Mesendoderm (in vitro differentiated cells): ENCODE data around the gene CCDC86.
"Not testable (repeated sequence)": the region's sequence is repeated elsewhere in the genome, so short reads cannot be mapped to it uniquely, and the experiment has no call there.

Source experiments
- DNase-seq: peaks from one replicate; pipeline ENCODE4 v3.0.0; 2013
- H2AK5ac ChIP-seq: 2 replicates; pipeline ENCODE4 v1.6.1; 2013; ENCODE audit warnings: low read length, inconsistent platforms
- H2BK120ac ChIP-seq: 2 replicates; pipeline ENCODE4 v1.6.1; 2013; ENCODE audit warnings: low read depth, mild to moderate bottlenecking, low read length, moderate library complexity, mixed read lengths
- H2BK15ac ChIP-seq: replicated peaks from 2 replicates; pipeline ENCODE4 v1.6.1; 2013; ENCODE audit warnings: low read depth, mild to moderate bottlenecking, moderate library complexity
- H2BK5ac ChIP-seq: 2 replicates; pipeline ENCODE4 v1.6.1; 2013; ENCODE audit warnings: low read length, inconsistent platforms
- H3K18ac ChIP-seq: 2 replicates; pipeline ENCODE4 v1.6.1; 2013; ENCODE audit warnings: mild to moderate bottlenecking, low read length, mixed read lengths
- H3K23ac ChIP-seq: one replicate; pipeline ENCODE4 v1.6.1; 2013; ENCODE audit warnings: low read length
- H3K27ac ChIP-seq: 2 replicates; pipeline ENCODE4 v1.5.1; 2013; ENCODE audit warnings: low read depth, mild to moderate bottlenecking, inconsistent platforms, low read length, moderate library complexity
- H3K27me3 ChIP-seq: 2 replicates; pipeline ENCODE4 v1.6.1; 2013; ENCODE audit warnings: low read length, control low read depth, mild to moderate bottlenecking, inconsistent platforms; ENCODE audit not compliant: insufficient read depth, poor library complexity
- H3K36me3 ChIP-seq: 2 replicates; pipeline ENCODE4 v1.6.1; 2013; ENCODE audit warnings: low read length, inconsistent platforms; ENCODE audit not compliant: control insufficient read depth, insufficient read depth
- H3K4ac ChIP-seq: one replicate; pipeline ENCODE4 v1.6.1; 2013; ENCODE audit warnings: low read depth, mild to moderate bottlenecking, low read length, moderate library complexity
- H3K4me1 ChIP-seq: 2 replicates; pipeline ENCODE4 v1.6.1; 2013; ENCODE audit warnings: low read depth, low read length, inconsistent platforms; ENCODE audit not compliant: control insufficient read depth
- H3K4me2 ChIP-seq: 2 replicates; pipeline ENCODE4 v1.6.1; 2013; ENCODE audit warnings: low read length
- H3K4me3 ChIP-seq: 2 replicates; pipeline ENCODE4 v1.5.1; 2013; ENCODE audit warnings: mild to moderate bottlenecking, low read length
- H3K56ac ChIP-seq: one replicate; pipeline ENCODE4 v1.6.1; 2013; ENCODE audit warnings: low read length
- H3K79me1 ChIP-seq: 2 replicates; pipeline ENCODE4 v1.6.1; 2013; ENCODE audit warnings: low read length, inconsistent platforms
- H3K79me2 ChIP-seq: 2 replicates; pipeline ENCODE4 v1.6.1; 2013; ENCODE audit warnings: mild to moderate bottlenecking, low read length; ENCODE audit not compliant: control insufficient read depth, insufficient read depth
- H3K9ac ChIP-seq: 2 replicates; pipeline ENCODE4 v1.6.1; 2013; ENCODE audit warnings: low read length, inconsistent platforms
- H4K5ac ChIP-seq: one replicate; pipeline ENCODE4 v1.6.1; 2013; ENCODE audit warnings: low read length
- H4K8ac ChIP-seq: one replicate; pipeline ENCODE4 v1.6.1; 2013; ENCODE audit warnings: low read depth, mild to moderate bottlenecking, control low read depth, low read length, moderate library complexity
- WGBS: extraction: QIAGEN DNeasy Blood & Tissue Kit; methylation state at CpG from one replicate; pipeline ENCODE4 v1.1.7; 2013; ENCODE audit warnings: low lambda C conversion rate, missing lambda C conversion rate; ENCODE audit not compliant: insufficient coverage; ENCODE audit errors: extremely low coverage; 5-methylcytosine and 5-hydroxymethylcytosine counted together

The CCDC86 gene

DNA sequence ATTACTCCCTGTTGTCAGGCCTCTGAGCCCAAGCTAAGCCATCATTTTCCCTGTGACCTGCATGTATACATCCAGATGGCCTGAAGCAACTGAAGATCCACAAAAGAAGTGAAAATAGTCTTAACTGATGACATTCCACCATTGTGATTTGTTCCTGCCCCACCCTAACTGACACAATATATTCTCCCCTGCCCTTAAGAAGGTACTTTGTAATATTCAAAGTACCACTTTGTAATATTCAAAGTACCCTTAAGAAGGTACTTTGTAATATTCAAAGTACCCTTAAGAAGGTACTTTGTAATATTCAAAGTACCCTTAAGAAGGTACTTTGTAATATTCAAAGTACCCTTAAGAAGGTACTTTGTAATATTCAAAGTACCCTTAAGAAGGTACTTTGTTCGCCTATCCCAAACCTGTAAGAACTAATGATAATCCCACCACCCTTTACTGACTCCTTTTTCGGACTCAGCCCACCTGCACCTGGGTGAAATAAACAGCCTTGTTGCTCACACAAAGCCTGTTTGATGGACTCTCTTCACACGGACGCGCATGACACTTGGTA lies 18.1 kb upstream of the CCDC86 start:
- not testable (repeated sequence) for H3K4me2 ChIP-seq, H3K36me3 ChIP-seq, H3K27me3 ChIP-seq, H3K4me3 ChIP-seq, H2BK5ac ChIP-seq, H2BK120ac ChIP-seq, H3K56ac ChIP-seq, H3K23ac ChIP-seq, H4K8ac ChIP-seq, H3K9ac ChIP-seq, H4K5ac ChIP-seq, H3K79me2 ChIP-seq, H3K18ac ChIP-seq, H3K4me1 ChIP-seq, H2BK15ac ChIP-seq, H3K4ac ChIP-seq, DNase-seq, H3K79me1 ChIP-seq, H3K27ac ChIP-seq, H2AK5ac ChIP-seq
- WGBS, result no CpG with 5 or more reads among the region's 5 CpGs

GRCh38 chr11:60825118-60825517 lies 16.8 kb upstream of the CCDC86 start:
- no peak overlapping the region for H2BK120ac ChIP-seq
- H3K56ac ChIP-seq, result no peak overlapping the region
- H3K79me2 ChIP-seq, result no peaks in the 10 kb centered on the region
- WGBS, result no CpG with 5 or more reads among the region's 5 CpGs
- H4K8ac ChIP-seq, result no peak overlapping the region
- no peaks in the 10 kb centered on the region for H3K36me3 ChIP-seq
- no peaks in the 10 kb centered on the region for H3K79me1 ChIP-seq
- no peak overlapping the region for H3K27ac ChIP-seq
- no peak for DNase-seq
- no peak overlapping the region for H2BK15ac ChIP-seq
- no peak overlapping the region for H3K4ac ChIP-seq
- no peak overlapping the region for H3K4me2 ChIP-seq
- H3K27me3 ChIP-seq, result no peaks in the 10 kb centered on the region
- no peak overlapping the region for H2BK5ac ChIP-seq
- H3K18ac ChIP-seq, result no peak overlapping the region
- no peak overlapping the region for H3K4me3 ChIP-seq
- H4K5ac ChIP-seq, result no peak overlapping the region
- no peaks in the 10 kb centered on the region for H3K4me1 ChIP-seq
- H3K23ac ChIP-seq, result no peak overlapping the region
- H2AK5ac ChIP-seq, result no peak overlapping the region
- H3K9ac ChIP-seq, result no peak overlapping the region

- H3K4me2 ChIP-seq, result no peak overlapping the region
- no peak overlapping the region for H3K9ac ChIP-seq
- no CpG with 5 or more reads among the region's 6 CpGs for WGBS
- H2BK120ac ChIP-seq, result no peak overlapping the region
- H3K27ac ChIP-seq, result no peak overlapping the region
- no peaks in the 10 kb centered on the region for H3K79me2 ChIP-seq
- H3K36me3 ChIP-seq, result no peaks in the 10 kb centered on the region
- H3K27me3 ChIP-seq, result no peaks in the 10 kb centered on the region
- no peak for DNase-seq
- H3K4ac ChIP-seq, result no peak overlapping the region
- no peak overlapping the region for H3K18ac ChIP-seq
- no peaks in the 10 kb centered on the region for H3K79me1 ChIP-seq
- no peaks in the 10 kb centered on the region for H3K4me1 ChIP-seq
- H4K8ac ChIP-seq, result no peak overlapping the region
- H3K23ac ChIP-seq, result no peak overlapping the region
- H2AK5ac ChIP-seq, result no peak overlapping the region
- no peak overlapping the region for H2BK5ac ChIP-seq
- no peak overlapping the region for H4K5ac ChIP-seq
- H3K56ac ChIP-seq, result no peak overlapping the region
- no peak overlapping the region for H3K4me3 ChIP-seq
- no peak overlapping the region for H2BK15ac ChIP-seq
Measured at GRCh38 chr11:60825790-60826189, 16.1 kb upstream of the CCDC86 start.

- H4K5ac ChIP-seq, result no peak overlapping the region
- H3K79me1 ChIP-seq, result no peaks in the 10 kb centered on the region
- H3K4ac ChIP-seq, result no peak overlapping the region
- DNase-seq, result no peak
- no peak overlapping the region for H3K23ac ChIP-seq
- no peak overlapping the region for H4K8ac ChIP-seq
- H2BK15ac ChIP-seq, result no peak overlapping the region
- WGBS, result no CpG with 5 or more reads among the region's 10 CpGs
- no peak overlapping the region for H2AK5ac ChIP-seq
- no peak overlapping the region for H2BK5ac ChIP-seq
- no peak overlapping the region for H2BK120ac ChIP-seq
- no peak overlapping the region for H3K18ac ChIP-seq
- no peak overlapping the region for H3K4me2 ChIP-seq
- no peak overlapping the region for H3K27ac ChIP-seq
- no peak overlapping the region for H3K9ac ChIP-seq
- no peaks in the 10 kb centered on the region for H3K79me2 ChIP-seq
- H3K56ac ChIP-seq, result no peak overlapping the region
- no peaks in the 10 kb centered on the region for H3K36me3 ChIP-seq
- H3K4me1 ChIP-seq, result no peaks in the 10 kb centered on the region
- no peak overlapping the region for H3K4me3 ChIP-seq
- H3K27me3 ChIP-seq, result no peaks in the 10 kb centered on the region
Measured at GRCh38 chr11:60830478-60831142, 11.3 kb upstream of the CCDC86 start.

DNA sequence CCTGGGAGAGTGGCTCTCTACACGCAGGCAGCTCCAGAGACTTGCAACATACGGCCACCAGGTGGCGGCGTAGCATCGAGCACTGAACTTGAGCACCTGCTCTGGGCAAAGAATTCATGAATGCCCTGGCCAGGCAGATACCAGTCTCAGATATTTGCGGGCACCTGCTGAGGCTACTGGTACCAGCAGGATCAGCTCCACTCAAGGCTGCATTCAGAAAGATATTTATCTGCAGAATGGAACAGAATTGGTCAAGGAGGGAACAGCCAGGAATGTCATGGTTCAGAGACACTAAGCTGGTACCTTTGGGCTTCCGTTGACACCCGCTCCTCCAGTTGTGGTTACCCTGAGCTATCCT lies 10.8 kb upstream of the CCDC86 start:
- Histone ChIP-seq H3K23ac (no peak overlapping the region), H3K9ac (no peak overlapping the region), H3K4me3 (no peak overlapping the region), H2BK5ac (no peak overlapping the region), H2BK120ac (no peak overlapping the region), H3K27ac (no peak overlapping the region), H3K4me1 (no peaks in the 10 kb centered on the region), H2AK5ac (no peak overlapping the region), H3K4me2 (no peak overlapping the region), H2BK15ac (no peak overlapping the region), H3K27me3 (no peaks in the 10 kb centered on the region), H3K4ac (no peak overlapping the region), H4K8ac (no peak overlapping the region), H3K18ac (no peak overlapping the region), H3K79me2 (no peaks in the 10 kb centered on the region), H4K5ac (no peak overlapping the region), H3K36me3 (no peaks in the 10 kb centered on the region), H3K79me1 (no peaks in the 10 kb centered on the region), H3K56ac (no peak overlapping the region)
- peak; percentile 69 for DNase-seq
- WGBS, result no CpG with 5 or more reads among the region's 8 CpGs
